ENCODE measurements around the gene CD248.

The CD248 gene

DNA sequence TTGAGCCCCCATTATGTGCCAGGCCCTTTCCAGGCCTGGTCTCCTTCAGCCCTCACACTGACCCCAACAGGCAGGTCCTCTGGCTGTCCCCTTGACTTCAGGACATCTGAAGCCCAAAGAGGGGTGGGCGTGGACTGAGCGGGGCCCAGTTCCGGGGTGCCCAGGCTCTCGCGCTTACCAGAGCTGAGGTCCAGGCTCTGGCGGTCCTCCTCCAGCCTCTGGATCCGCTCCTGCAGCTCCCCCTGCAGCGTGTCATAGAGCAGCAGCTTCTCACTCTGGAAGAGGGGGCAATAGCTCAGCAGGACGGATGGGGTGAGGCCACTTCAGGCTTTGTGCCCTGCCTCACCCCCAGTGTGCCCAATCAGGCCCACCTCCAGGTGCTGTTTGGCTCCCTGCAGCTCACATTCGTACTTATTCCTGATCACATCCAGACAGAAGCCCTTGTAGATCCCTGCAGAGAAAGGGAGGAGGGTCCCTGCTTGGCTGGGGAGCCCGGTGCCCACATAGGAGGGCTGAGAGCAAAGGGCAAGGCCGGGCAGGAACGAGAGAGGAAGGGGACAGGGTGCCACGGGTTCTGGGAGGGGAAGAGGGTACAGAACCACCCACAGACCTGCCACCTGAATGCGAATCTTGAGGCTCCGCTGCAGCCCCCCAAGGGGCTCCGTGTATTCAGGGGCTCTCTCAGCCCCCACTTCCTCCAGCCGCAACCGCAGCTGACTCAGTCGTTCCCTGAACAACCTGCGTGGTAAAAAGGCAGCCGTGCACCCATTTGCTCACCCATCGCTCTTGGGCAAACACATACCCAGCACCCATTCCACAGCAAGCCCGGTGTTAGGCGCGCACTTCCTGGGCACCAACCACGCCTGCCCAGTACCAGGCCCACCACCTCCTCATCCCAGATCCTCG lies 24.0 kb upstream of the CD248 start:
- no peak for DNase-seq

DNA sequence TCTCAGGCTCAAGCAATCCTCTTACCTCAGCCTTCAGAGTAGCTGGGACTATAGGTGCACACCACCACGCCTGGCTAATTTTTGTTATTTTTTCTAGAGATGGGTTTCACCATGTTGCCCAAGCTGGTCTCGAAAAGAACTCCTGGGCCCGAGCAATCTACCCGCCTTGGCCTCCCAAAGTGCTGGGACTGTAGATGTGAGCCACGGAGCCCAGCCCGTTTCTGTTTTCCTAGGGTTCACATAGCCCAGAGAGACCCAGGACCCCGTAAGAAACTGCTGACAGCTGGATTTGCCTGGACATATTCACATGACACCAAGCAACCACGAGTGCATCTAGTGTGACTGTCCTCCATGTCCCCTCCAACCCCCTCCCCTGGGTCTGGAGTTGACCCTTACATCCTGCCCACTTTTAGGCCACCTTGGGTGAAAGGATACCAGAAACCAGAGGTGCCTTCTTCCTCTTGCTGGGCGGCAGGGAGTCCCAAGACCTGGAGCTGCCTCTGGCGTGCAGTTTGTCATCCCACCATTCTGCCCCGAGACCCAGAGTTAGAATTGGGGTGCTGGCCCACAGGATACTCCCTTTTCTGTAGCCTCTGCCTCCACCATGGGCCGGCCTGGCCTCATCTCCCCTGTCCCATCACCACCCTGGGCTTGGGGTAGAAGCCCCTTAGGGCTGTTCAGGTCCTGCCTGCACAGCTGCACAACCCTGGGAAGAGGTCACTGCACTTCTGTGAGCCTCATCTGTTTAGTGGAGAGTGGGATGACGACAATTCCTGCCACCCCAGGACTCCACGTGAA lies 23.0 kb upstream of the CD248 start:
- no peak for DNase-seq

DNA sequence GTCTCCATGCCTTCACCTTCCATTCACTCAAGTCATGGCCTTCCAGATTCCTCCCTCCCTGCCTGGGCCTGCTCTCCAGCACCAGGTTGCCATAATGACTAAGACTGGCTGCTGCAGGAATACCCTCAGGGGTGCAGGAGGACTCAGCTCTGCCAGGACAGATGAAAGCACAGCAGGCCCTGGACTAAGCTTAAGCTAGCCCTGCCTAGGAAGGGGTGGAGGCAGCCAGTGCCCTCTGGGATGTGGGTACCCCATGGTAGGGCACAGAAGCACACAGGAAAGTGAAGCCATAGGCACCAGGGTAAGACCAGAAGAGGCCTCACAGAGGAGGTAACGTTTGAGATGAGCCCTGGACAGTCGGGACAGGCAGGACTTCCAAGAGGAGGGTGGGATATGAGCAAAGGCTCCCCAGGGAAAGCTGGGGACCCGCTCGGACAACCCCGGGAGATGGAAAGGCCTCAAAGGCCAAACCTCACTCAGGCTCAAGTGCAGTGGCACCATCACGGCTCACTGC lies 22.4 kb upstream of the CD248 start:
- DNase-seq: no peak

DNA sequence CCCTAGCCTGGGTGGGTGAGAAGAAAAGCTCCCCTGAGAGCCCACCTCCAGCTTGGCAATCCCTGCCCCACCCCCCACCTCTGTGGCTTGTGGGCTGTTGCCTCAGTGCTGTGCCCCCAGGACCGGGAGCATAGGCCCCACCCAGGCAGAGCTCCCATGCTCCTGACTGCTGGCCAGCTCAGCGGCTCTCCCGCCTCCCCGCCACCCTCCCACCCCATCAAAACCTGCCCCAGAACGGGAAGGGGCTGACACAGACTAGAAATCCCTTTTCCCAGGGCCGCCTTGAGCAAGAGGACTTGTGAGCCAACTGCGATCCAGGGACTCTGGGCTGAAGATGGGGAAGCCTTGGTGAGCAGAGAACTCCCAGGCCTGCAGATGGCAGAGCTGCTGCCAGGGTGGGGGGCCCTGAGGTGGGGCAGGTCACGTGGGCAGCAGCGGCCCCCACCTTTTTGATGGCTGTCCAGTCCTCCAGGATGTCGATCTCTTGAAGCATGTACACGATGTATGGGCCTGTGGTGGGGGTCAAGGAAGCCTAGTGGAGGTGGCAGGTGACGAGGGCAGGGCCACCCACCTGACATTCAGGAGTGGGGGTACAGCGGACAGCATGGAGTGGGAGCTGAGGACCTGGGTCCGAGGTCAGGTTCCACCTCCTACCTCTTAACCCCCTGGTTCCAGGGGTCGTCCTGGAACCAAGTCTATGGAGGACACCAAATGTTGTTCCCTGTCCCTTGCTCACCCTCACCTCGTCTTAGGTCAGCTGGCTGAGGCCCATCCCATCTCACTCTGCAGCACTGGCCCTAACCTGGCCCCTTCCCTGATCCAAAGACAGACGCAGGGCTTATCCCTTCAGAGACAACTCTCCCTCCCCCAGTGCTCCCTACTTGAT lies 21.7 kb upstream of the CD248 start:
- DNase-seq: no peak

DNA sequence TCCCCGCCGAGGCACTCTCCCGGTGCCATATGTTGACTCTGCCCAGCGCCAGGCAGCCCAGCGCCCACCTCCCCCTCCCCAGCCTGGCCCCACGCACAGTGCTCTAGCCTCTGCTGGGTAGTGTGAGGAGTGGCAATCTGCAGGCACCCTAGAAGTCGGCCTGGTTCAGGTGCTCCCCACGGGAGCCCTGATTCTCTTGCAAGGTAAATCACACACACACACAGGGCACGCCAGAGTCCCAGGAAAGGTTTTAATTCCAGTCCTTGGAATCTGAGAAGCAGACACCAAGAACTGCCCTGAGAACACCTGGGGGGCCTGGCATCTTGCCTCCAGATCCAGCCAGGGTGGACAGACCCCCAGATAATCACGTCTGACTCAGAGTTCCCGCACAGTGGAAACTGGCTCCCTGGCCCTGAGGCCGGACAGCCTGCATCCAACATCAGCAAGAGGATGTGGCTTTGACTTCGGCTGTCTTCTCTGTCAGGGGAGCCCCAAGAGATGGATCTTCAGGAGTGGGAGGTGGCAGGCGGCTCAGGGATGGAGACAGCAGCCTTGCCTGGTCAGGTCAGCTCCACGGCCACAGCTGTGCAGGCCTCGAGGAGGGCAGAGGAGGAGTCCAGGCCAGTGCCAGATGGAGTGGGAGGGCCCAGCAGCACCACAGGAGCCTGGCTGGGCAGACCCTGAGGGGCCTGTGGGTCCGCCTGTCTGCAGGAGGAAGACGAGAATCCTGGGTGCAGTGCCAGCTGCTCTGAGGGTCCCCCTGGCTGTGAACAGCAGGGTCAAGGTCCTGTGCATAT lies 20.5 kb upstream of the CD248 start:
- DNase-seq: no peak

DNA sequence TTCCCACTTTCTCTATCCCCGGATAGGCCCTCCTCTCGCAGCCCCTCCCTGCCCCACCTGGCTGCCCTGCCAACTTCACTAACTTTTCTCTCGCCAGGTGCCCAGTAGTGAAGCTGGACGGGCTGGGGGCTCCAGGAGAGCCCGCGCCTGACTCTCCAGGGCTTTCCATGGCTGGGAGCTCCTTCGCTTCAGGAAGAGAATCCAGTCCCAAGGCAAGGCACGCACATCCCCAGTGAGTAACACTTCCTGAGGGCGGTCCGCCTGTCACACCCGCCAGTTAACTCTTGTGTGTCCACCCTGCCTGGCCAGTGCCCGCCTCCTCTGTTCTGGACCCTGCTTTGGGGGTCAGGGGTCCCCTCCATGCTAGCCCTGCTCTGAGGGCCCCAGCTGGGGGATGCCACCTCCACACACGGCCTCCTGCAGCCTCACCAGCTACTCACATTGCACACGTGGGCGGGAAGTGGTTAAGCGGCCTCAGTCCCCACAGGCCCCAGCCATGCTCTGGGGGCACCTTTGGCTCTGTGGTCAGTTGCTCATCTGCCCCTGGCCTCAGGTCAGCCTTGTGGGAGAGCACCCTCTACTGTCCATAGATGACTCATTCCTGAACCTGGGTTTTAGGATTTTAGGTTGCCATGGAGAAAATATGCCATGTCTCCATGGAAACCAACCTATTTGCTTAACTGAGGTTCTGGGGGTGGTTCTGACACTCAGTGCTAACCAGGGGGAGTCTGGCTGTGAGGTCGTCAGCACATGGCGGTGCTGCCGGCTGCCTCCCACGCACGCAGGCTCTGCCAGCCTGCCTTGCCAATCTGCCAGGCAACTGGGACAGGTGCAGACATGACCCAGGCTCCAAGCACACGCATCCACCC lies 19.6 kb upstream of the CD248 start, which contains the start of gene RIN1:
Gene RIN1 (minus strand): TSS at position 201 of the 869 bp plus-strand sequence. CDS start 32 bp downstream, at position 169.
- peak in 1 of 2 experiments; percentile 58 for DNase-seq

DNA sequence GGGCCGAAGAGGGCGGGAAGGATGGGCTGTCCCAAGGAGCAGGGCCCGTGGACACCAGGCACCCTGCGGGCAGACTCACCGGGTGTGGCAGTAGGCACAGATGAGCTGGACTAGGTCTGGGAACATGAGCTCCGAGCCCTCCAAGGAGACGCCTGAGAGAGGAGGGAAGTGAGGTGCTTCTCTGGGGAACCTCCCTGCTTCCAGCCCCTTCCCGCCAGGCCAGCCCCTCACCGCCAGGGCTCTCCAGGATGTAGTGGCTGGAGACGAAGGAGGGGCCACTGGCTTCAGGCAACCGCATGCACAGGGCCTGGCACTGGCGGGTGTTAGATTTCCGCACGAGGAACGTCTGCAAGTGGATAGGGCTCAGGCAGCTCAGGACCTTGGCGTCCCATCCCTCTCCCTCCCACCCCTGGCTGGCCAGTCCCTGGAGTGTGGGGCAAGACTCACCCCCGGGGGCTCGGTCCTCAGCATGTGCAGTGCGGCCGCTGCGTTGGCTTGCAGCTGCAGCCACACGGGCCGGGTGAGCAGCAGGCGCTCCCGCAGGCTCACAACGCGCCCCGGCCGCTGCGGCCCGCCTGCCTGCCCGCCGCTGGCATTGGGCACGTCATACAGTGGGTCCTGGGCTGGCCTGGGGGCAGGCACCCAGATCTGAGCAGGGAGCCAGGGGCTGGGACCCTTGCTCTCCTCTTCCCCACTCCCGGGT lies 18.8 kb upstream of the CD248 start:
- no peak for DNase-seq

DNA sequence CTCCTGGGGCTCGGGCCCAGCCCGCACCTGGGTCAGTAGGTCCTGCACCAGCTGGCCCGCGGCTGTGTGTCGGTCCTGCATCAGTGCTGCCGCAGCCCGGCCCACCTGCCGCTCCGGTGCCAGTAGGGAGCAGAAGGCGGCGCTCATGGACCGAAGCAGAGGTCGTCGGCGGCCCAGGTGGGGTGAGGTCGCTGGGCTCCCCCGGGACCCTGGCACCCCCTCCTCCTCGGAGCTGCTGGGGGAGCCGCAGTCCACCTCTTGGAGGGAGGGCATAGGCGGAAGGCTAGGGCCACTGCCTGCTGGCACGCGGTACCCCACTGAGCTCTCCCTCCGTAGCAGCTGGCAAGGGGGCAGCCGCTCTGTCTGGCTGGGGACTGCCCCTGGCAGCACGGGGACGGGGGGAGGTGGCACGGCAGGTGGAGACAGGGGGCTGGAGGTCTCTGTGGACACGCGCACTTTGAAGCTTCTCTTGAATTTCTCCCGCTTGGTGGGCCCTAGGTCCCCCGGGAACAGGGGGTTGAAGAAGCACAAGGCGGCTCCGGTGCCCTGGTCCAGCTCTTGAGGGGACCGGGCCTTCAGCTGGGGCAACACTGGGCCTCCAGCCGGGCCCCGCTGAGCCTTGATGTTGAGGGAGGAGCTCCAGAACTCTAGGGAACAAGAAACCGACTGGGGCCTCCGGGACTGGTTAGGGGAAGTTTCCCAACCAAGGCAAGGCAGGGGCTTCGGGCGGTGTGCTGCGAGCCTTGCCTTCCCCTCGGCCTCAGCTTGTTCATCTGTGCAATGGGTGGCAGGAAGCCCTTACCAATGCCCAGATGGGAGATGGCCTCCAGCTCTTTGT lies 18.0 kb upstream of the CD248 start:
- DNase-seq: no peak

DNA sequence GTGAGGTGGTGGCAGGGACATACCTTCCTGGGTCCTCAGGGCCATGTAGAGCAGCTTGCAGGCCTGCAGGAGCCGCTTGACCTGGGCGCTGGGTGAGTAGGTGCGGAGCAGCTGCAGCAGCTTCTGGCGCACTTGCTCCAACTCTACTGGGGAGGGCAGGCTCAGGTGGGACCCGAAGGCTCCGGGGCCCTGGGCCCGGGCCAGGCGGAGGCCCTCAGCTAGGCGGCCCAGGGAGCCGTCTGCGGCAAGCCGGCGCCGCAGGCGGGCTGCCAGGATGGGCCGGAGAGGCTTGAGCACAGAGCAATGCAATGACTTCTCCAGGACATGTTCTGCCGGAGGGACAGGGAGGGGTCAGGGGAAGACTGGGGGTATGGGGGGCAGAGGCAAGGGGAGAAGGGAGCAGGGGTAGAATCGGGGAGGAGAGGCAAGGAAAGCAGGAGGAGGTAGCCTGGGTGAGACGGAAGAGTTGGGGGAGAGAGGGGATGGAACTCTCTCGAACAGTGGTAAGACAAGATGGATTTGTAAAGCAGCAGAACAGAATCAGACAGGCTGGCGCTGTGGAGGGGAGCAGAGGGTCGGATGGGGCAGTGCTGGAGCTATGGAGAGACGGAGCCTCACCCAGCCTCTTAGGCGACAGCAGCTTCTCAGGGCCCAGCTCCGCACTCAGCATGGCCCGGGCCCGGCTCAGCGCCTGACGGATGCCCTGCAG lies 17.2 kb upstream of the CD248 start:
- DNase-seq: no peak

DNA sequence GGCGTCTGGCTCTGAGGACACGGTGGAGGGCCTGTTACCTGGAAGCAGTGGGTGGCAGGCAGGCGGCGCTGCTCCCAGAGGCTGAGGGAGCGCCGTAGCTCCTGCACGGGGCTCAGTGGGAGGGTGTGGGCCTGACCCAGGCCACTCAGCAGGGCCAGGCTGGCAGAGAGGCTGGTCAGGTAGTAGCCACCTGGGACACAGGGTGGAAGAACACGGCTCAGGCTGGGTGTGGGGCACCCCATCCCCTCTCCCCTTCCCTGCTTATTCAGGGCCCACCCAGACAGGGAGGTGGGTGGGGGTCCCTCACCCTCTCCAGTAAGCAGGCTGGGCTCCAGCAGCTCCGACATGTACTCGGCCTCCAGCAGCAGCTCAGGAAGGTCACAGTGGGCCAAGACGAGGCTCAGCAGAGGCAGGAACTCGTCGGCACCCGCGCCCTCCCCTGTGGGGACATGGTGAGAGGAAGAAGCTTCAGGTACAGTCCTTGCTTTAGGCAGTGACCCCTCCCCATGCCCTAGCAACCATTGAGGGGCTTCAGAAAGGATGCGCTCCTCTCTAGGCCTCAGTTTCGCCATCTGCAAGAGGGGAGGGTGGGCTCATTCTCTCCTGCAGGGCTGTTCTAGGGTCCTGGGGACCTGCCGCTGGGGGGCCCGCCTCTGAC lies 16.5 kb upstream of the CD248 start:
- DNase-seq: no peak

DNA sequence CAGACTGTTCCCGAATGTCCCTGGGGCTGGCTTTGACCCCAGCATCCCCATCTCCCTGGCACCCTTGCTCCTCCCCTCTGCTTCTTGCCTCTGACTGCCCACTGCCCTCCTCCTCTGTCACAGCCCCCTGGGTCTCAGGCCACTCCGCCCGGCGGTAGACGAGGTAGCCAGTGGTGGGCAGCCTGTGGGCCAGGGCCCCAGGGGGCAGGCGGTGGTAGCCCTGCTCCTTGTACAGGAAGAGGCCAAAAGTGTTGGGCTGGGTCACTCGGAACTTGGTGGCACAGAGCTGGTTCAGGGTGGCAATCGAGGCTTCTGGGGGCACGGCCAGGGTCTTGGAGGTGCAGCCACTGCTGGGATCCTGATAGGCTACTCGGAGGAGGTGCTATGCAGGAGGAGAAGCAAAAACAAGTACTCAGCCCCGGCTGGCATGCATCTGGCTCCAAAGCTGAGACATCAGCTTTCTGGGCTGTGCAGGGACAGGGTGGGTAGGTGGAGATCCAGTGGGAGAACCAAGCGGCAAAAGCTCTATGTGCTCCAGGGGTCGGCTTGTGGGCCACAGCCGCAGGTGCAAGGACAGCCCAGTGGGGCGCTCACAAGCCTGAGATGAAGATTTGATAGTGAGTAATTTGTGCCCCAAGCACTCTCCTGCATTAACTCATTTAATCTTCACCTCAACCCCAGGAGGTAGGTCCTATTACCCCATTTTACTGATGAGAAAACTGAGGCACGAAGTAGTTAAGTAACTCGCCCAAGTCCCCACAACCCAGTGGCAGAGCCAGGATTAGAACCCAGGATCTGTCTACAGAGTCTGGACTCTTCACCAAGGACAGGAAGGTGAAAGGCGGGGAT lies 15.8 kb upstream of the CD248 start:
- no peak for DNase-seq

DNA sequence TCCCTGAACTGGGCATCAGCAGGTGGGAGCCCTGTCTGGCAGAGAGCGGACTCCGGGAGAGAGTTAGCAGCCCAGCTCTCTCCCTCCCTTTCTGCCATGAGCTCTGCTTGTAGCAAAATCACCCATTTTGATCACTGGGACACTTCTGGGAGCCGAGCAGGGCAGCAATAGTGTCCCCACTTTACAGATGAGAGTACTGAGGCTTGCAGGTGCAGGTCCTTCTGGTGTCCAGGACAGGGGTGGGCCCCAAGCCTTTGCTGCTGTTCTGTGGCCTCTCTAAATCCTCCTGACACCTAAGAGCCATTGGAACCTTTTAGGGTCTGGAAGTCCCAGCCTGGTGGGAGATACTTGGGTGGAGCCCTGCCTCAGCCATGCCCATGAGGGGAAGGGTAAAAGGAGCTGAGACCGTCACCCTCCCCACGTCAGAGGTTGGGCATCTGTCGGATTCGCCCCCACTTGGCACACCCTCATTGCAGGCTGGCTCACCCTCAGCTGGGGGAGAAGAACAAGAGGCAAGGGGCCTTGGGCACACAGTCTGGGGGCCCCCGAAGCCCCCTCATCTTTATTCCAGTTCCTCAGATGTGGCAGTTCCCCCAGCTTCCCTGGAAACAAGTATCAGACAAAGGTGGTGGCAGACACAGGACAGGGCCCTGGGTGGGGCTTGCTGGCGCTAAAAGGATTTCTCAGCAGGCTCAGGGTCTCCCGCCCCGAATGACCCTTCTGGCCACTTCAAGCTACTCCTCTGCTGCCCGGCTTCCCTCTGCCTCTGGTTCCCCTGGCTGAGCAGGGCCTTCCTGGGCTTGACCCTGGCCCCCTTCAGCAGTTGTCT lies 14.9 kb upstream of the CD248 start:
- no peak for DNase-seq

DNA sequence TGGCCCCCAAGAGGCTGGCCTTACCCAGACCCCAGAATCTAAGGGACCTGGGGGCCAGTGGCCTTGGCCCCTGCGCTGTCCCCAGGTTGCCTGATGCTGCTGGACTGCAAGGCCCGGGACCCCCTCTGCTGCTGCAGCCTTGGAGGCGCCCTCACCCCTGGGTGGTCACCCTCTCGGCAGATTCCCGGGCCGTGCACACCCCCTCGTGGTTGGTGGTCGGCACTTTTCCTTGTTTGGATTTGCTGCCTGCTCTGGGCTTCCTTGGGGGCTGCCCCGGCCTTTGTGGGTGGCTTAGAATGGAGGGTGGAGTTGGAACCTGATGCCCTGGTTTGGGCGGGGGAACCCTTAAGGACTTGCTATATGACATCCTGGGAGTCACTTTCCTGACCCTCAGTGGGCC lies 14.1 kb upstream of the CD248 start:
- DNase-seq: no peak

DNA sequence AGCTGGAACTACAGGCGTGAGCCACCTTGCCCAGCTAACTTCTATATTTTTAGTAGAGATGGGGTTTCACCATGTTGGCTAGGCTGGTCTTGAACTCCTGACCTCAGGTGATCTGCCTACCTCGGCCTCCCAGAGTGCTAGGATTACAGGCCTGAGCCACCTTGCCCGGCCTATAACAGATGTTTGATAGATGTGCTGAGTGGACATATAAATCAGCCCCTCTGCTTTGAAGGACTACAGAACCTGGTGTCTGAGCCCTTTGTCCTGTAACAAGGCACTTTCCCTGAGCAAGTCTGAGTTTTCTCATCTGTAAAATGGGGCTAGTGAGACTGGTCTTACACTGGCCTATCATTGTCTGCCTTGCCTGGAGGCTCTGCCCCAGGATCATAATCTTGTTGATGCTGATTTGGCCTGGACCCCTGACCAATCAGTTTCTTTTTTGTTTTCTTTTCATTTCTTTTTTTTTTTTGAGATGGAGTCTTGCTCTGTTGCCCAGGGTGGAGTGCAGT lies 12.4 kb upstream of the CD248 start:
- no peak for DNase-seq

DNA sequence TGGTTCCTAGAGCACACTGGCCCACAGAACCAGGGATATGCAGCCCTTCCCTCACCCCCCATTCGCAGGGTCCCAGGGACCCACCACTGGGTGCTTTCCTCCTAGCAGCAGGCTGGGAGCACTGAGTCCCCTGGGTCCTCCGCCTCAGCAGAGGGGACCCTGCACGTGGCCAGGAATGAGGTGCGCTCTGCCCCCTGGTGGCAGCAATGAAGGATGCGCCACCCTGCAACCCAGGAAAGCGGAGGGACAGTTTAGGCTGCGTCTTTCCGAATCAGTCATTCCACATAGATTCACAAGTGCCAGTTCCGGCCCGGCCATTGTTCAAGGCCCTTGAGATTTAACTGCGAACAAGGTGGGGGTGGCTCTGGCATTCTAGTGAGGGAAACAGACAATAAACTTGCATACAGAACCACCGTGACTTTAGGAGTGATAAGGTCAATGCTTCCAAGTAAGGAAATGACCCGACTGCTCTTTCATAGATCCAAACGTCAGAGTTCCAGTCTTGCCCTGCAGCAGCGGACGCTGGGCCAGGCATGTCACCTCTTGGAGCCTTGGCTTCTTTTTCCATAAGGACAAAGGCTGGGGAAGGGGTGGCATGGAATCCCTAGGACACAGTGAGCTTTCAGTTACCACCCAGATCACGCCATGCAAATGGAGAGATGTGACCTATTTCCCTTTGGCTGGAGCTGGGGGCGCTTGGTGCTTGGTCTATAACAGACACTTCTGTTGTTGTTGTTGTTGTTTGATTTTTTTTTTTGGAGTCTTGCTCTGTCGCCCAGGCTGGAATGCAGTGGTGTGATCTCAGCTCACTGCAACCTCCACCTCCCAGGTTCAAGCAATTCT lies 11.7 kb upstream of the CD248 start:
- DNase-seq: peak; percentile 75 to 77
